Measurements from ENCODE around the gene DLEC1.
"Not testable (repeated sequence)": the region's sequence is repeated elsewhere in the genome, so short reads cannot be mapped to it uniquely, and the experiment has no call there.

The DLEC1 gene

DNA sequence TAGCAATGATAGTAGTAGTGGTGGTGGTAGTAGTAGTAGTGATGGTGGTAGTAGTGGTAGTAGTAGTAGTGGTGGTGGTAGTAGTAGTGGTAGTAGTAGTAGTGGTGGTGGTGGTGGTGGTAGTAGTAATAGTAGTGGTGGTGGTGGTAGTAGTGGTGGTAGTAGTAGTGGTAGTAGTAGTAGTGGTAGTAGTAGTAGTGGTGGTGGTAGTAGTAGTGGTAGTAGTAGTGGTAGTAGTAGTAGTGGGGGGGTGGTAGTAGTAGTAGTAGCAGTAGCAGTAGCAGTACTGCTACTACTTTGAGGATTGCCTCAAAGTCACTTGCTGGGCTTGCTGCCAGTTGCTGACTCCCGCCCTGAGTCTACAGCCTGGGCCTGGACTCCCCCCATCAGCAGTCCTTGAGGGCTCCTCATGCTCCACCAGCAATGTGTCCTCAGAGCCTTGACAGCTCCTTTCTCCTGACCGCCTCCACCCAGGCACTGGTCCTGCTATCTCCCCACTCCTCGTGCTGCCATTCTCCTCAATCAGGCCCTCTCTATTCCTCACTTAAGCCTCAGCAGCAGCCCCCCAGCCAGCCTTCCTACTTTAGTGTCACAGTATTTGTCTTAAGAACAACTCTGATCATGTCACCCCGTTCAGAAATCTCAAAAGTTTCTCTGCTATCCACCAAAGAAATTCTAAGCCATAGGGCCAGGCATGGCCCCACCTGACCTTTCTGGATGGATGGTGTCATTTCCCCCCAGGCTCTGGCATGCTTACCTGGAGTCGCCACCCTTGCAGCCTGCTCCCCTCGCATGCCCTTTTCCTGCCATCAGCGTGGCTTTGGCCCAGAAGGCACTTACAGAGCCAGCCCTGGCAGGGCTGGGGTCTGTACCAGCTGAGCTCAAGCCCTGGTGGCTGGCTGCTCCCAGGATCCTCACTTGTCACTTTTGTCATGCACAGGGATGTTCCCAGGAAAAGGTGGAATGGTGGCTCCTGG lies 45.6 kb downstream of the DLEC1 start:
- FAIRE-seq, result no peak

DNA sequence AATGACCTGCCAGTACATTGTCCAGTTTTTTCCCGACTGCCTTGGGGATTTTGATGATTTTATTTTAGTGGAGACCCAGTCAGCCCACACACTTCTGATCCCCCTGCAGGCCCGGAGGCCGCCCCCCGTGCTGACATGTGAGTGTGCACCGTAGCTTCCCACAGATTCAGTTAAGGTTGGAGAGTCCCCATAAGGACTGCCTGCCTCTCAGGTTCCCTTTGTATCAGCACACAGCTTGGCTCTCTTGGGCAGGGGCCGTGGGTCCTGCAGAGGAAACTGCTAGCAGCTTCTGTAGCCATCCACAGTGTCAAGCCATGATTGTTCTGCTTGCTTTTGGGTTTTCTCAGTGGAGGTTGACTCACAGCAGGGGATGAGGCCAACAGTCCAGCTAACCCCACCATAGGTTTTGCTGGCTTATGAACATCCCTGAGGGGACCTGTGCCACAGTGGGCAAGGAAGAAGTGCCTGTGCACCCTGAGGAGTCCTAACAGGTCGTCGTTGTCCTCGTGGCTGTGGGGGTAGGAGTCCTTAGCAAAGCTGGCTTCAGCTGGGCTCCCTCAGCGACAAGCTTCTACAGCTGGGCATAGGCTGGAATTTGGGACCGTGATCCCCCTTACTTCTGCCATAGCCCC lies 46.4 kb downstream of the DLEC1 start:
- FAIRE-seq, result no peak

DNA sequence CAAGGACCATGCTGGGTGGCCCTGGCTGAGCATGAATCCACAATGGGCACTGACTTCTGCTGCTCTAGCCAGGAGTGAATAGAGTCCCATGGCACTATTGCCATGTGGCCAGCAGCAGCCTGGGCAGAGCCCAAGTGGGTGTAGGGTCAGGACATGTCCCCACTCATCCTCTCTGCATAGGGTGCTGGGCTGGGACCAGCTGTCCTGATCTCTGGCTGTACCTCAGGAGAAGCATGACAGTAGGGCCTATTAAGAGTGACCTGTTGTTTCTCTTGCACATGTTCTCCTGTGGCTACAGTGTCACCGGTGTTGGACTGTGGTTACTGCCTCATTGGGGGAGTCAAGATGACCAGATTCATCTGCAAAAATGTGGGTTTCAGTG lies 46.9 kb downstream of the DLEC1 start:
- FAIRE-seq, result no peak

DNA sequence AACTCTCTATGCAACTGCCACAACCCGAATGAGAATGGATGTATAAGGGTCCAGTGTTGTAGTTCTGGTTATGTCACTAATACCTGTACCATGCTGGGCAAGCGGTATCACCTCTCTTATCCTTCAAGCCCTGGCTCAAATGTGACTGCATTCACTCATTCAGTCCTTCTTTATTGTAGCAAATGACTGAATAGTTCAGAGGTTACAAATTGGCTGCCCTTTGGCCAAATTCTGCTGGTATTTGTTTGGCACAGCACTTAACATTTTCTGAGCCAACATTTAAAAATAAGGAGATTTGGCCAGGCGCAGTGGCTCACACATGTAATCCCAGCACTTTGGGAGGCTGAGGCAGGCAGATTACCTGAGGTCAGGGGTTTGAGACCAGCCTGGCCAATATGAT lies 47.5 kb downstream of the DLEC1 start:
- FAIRE-seq, result no peak

DNA sequence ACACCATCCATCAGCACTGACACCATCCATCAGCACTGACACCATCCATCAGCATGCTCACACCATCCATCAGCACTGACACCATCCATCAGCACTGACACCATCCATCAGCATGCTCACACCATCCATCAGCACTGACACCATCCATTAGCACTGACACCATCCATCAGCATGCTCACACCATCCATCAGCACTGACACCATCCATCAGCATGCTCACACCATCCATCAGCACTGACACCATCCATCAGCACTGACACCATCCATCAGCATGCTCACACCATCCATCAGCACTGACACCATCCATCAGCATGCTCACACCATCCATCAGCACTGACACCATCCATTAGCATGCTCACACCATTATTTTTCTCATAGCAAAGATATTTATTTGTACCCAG lies 48.3 kb downstream of the DLEC1 start:
- FAIRE-seq, result not testable (repeated sequence)

DNA sequence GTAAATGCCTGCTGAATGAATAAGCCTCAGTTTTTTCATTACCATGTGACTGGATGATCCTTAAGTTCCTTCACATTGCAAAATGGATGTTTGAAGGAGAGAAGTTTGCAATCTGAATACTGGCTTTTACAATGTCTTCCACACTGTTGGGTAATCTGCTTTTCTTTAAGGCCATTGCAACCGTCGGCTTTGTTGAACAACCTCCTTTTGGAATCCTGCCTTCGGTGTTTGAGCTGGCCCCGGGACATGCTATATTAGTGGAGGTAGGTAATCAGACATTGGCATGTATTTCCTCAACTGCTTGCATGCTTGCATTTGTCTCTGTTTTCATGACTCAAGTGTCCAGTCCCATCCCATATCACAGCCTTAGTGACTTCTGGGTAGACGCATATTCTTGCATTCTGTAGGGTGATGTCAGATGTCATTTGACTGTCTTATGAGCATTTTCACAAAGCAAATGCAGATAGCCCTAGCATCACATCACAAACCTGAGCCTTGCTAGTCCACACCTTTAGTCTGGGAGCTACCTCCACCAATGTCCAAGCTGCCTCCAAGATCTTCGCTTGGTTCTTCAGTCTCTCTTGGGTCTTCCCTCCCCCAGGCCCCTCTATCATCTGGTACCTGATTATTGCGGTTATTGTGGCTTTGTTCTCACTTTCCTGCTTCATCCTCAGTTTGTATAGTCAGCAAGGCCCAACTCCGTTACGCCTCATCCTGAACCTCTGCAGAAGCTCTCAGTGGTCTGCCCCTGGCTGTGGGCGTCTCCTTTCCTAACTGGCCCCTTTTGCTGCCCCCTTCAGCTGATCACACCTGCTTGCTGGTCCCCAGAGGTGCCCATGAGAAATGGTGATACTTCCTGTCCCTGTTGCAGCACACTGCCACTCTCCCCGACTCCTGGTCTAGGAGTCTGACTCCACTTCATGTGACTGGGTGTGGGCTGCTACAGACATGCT lies 49.4 kb downstream of the DLEC1 start:
- FAIRE-seq, result no peak

DNA sequence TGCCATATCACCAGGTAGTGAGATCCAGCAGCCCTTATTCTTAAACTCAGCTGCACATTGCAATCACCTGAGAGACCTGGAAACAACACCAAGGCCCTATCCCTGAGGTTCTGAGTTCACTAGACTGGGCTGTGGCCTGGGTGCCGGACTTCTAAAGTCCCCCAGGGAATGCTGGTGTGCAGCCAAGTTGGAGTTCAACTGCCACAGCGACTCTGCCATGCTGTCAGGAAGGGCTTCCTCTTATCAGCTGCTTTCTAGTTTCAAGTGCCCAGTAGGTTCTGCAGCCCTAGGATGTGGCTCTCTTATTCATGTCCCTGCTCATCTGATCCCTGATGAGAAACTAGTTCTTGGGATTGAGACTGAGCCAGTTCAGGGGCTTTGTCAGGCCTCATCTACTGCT lies 50.2 kb downstream of the DLEC1 start:
- FAIRE-seq, result no peak

DNA sequence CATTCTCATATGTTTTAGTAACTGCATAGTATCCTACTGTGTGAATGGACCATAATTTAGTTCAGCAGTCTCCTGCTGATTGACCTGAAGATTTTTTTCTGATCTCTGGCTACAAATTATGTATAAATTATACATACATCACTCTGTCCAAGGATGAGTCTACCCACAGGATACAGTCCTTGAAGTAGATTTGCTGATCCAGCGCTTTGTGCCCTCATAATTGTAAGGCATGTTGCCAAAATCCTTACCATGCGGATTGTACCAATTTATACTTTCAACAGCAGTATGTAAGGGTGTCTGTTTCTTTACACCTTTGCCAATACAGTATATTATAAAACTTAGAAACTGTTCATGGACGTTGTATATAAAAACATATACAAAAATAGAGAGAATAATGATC lies 51.4 kb downstream of the DLEC1 start:
- FAIRE-seq, result no peak

DNA sequence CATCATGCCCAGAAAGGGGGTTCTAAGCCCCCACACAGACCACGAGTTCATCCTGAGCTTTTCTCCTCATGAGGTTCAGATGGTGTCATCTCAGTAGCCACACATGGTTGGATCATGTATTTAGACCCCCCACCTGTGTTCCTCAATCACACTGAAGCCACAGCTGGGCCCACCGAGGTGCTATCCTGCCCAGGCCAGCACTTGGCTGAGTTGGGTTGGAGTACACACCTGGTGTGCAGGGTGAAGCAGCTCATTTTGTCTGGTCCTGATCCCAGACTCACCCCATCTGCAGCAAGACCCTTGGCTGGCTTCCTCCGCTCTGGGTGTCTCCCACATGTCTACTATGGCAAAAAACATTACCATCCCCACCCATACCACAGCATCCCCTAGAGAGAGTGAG lies 56.0 kb downstream of the DLEC1 start:
- no peak for FAIRE-seq

DNA sequence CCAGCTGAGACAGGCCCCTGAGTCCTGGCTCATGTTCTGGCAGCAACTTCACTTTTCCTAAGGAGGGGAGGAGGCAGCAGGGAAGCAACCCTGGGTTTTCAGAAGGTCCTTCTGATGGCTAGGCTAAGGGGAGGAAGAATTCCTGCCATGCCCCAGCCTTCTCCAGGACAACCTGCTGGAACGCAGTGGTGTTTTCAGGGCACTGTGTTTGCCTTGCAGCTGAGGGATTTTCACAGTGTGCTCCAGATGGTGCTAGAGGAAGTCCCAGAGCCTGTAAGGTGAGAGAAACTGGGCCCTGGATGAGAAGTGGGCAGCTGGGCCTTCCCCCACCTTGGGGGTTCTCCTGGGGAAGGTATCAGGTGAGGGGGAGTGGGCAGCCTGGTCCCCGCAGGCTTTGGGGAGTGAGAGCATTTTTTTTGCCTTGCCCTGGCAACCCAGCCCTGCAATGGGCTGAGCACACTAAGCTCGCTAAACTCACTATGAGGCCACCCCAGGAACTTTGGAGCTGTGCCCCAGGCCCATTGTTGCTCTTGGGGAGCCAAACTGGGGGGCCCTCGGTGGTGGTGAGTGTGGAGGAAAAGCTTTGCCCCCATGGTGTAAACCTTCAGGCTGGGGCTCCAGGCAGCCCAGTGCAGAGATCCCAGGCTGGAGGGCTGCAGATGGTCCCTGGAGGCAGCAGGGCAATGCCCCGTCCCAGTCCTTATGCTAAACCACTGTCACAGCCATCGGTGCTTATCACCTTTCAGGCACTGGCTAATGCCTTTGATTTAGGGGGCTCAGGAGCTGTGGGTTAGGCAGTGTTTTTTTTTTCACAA lies 56.9 kb downstream of the DLEC1 start:
- no peak for FAIRE-seq

DNA sequence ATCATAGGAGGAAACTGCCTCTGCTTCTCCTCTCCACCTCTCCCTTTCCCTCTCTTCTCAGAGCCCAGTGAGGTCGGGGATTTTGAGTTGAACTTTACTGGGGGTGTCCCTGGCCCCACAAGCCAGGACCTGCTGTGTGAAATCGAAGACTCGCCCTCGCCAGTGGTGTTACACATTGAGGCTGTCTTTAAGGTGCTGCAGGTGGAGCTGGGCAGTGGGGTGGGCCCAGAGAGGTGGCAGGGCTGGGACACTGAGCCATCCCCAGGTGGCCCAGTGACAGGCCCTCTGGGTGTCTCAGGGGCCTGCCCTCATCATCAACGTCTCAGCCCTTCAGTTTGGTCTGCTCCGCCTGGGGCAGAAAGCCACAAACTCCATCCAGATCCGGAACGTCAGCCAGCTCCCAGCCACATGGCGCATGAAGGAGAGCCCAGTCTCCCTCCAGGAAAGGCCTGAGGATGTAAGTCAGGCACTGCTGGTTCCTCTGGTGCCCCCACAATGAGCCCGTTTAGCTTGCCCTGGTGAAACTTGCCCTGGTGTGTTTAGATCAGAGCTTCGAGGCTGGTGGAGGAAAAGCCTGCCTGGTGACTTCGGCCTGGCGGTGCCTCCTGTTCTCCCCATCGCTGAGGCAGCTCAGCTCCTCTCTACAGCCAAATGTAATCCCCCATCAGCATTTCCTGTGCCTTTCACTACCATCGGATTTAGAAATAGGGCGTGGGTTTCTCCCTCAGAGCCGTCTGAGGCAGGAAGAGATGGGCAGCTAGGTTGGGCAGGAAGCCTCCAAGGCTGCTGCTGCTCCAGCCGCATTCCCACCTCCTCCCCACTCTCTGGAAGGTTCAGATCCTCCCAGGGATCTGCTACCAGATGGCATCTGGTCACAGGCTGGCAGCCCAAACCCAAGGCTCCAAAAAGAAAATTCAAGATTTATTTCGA lies 58.7 kb downstream of the DLEC1 start:
- no peak for FAIRE-seq

DNA sequence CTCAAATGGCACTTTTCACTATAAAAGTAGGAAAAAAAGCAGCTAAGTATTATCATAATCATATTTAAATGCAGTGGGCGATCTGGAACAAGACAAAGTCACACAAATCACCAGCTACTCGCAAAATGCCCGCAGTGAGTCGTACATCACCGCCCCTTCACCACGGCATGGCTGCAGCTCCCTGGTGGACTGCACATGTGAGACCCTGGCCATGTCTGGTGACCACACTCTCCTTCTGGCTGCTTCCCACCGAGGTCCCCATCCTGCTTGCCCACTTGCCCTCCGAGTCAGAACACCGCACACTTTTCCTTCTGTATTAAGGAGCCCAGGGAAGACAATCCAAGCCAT lies 59.3 kb downstream of the DLEC1 start:
- no peak for FAIRE-seq

DNA sequence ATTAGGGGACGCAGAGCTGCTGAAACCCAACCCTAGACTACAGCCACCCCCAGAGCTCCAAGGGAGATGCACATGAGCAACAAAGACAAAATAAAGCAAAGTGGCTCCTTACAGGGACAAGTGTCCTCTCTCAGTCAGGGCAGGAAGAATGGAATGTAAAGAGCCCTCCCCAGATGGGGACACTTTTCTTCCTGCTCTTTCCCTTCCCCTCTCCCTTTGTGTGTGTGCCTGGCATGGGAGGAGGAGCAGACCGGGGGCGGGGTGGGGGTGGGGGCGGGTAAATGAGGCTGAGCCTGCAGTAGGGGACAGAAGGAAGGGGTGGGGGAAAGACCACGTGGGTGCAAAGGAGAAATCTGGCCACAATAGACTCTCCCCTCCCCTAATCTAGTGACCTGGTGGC lies 60.5 kb downstream of the DLEC1 start:
- FAIRE-seq, result no peak

DNA sequence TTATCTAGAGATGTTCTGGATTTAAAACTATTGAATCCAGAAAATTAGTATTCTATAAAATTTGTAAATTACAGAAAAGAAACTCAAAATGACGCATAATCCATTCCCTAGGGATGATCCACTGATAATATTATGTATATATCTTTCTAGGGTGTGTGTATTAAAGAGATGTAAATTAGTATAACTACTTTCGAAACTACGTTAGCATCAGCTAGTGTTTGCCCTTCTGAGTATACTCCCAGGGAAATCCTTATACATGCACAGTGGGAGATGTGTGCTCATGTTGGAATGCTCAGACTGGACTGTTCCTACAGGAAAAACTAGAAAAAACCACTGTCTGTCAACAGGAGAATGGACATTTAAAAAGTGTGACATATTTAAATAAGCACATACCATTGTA lies 61.5 kb downstream of the DLEC1 start:
- FAIRE-seq, result no peak

DNA sequence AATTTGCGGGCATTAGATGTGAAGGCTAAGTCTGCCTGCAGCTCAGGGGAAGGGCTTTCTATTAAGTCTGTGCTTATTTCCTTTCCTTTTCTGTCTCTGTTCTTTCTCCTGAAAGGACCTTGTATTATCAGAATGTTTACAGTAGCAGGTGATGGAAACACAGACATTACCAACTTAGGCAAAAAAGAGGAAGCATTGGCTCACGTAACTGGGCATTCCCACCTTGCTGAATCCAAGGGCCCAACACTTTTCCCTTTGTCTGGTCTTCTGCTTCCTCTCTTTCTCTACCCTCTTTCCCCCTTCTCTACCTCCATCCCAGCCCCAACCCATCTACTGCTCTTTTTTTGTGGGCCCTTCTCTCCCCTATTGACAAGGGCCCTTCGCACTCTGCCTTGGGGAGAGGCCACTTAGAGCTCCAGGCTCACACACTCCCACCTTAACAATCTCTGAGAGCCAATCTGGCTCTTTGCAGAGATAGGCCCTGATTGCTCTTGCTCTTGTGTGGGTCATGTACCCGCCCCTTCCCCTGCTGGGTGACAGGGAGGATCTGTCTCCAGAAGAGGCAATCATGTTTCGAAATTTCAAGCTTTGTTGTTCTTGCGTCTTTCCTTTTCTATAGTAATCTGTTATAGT lies 62.9 kb downstream of the DLEC1 start:
- no peak for FAIRE-seq

DNA sequence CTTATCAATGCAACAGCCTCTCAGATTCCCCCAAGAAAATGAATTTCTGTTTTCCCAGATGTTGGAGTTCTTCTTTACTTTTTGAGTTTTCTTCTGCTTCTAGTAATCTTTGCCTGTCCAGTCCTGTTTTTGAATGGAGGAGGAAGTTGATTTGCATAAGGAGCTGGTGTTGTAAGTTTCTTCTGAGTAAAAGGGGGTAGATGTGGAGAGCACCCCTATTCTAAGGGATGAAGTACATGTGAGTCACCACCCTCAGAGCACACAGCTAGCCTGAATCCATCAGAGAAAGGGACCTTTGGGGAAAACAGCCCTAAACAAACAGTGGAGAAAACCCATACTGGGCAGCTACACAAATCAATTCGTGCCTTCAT lies 63.4 kb downstream of the DLEC1 start:
- FAIRE-seq, result no peak

DNA sequence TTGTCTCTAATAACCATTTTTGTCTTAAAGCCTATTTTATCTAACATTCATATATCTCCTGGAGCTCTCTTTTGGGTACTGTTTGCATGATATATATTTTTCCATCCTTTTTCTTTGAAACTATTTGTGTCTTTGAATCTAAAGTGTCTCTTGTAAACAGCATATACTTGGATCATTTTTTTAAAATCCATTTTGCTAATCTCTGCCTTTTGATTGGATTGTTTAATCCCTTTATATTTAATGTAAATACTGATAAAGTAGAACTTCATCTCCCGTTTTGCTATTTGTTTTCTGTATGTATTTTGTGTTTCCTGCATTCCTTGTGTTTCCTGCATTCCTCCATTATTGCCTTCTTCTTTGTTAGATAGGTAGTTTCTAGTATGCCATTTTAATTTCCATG lies 66.5 kb downstream of the DLEC1 start:
- no peak for FAIRE-seq

DNA sequence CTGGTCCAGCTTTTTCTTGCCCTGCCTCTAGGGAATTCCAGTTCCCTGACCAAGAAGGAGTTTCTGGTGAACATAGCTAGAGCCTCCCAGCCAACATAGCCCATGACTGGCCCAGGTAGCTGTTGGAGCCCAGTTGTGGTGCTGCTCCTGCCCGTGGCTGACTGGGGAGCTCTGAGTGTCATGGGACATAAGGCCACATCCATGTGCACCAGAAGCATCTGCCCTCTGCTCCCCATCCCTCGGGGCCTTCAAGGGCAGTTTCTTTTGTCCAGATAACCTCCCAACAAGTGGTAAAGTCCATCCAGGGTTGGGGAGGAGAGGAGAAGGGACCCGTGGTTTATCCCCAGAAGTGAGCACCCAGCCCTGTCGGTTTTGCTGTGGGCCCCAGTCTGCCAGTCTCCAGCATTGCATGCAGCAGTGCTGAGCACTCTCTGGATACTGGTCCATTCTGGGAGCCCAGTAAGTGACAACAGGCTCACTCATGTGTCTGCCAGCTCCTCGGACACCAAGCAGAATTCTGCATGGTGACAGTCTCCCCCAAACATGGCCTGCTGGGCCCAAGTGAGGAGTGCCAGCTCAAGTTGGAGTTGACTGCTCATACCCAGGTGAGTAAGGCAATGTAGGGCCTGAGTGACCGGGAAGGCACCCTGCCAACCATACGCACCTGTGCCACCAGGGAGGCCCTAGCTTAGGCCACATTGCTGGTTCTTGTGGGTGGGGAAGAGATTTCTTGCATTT lies 69.1 kb downstream of the DLEC1 start:
- no peak for FAIRE-seq

DNA sequence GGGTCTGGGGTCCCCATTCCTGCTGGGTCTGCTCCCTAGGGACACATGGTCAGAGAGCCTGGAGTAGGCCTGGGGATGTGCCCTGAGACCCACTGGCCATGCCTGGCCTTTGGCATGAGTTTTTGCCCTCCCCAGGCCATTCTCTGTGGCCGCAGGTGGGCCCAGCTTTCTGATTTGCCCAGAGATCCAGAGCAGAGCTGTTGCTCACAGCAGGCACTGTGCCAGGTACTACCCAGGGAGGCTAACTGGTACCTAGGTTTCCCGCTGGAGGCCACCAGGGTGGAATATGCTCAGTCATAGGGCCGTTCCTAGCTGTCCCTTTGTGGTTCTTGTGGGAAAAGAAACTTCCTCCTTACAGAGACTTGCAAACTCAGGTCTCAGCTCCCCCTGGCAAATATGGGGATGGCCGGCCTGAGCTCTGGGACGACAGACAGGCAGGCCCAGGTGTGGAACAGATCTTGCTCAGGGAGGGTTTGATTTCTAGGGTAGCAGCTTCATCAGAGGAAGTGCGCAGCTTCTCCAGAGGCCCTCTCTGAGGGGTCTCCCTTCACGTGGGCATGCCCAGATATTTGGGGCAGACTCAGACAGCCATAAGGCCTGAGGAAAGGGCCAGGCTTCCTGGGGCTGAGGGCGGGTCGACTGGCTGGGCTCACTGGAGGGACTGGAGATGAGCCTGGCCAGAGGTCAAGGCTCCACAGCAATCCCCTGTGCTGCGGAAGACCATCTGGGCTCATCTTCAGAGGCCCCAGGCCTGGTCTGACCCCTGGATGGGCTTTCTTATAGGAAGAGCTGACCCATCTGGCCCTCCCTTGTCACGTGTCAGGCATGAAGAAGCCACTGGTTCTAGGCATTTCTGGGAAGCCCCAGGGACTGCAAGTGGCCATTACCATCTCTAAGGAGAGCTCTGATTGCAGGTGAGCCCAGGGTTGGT lies 69.9 kb downstream of the DLEC1 start:
- no peak for FAIRE-seq

Measured in A204.1 (cell line).